Measurements from ENCODE around the gene BCAM. TPM values are rescaled to one million over a fixed set of nuclear protein-coding genes. Genes with fewer than 3 reads are reported as not detected.

BCAM gene
- total RNA-seq, 1 experiment from 2014 or later = 73.0 TPM

DNA sequence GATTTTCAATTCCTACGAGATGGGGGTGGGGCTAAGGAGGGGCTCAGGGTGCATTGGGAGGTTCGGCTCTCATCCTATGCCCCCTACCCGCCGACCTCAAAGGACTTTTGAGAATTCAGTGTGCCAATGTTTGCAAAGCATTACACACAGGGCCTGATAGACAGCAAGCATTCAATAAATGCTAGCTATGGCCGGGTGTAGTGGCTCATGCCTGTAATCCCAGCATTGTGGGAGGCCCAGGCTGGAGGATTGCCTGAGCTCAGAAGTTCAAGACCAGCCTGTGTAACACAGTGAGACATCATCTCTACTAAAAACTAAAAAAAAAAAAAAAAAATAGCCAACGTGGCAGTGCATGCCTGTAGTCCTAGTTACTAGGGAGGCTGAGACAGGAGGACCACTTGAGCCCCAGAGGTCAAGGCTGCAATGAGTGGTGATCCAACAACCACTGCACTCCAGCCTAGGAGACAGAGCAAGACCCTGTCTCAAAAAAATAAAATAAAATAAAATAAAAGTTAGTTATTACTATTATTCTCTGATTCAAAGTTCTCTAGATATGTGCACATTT is 33.1 kb upstream of the BCAM start:
- H2AFZ ChIP-seq (ENCODE audit: low read length) = no peak overlapping the region
- no peak overlapping the region for H2BK15ac ChIP-seq (ENCODE audit: low read depth, low read length)
- H2AK5ac ChIP-seq (ENCODE audit: insufficient read length, low read length) = no peak overlapping the region
- no peak overlapping the region for H4K8ac ChIP-seq (replicated peaks; ENCODE audit: insufficient read length, low read depth, low read length)
- H3K79me1 ChIP-seq (ENCODE audit: insufficient read depth, low read depth, low read length, poor library complexity, severe bottlenecking) = no peaks in the 10 kb centered on the region
- no peak overlapping the region for H3K14ac ChIP-seq (ENCODE audit: insufficient read depth, low read length)
- H3K27me3 ChIP-seq (ENCODE audit: insufficient read depth, low read length) = peaks cover 3% of the 10 kb centered on the region; the same call in 1 of the 2 replicates
- peak overlapping the region; percentile 33 for H2BK20ac ChIP-seq (ENCODE audit: low read depth, low read length, poor library complexity, severe bottlenecking)
- WGBS (ENCODE audit: extremely low coverage, insufficient read length, low lambda C conversion rate) = no CpG with 5 or more reads among the region's 6 CpGs
- no peak overlapping the region for H4K91ac ChIP-seq (ENCODE audit: insufficient read length, low read depth, low read length)
- no peak overlapping the region for H3K4ac ChIP-seq (ENCODE audit: low read depth, low read length)
- no peak overlapping the region for H3K27ac ChIP-seq (ENCODE audit: insufficient read length, low read depth, low read length)
- H3K4me1 ChIP-seq (ENCODE audit: insufficient read depth, low read length) = no peaks in the 10 kb centered on the region; the same call in 1 of the 2 replicates
- no peak overlapping the region for H2BK12ac ChIP-seq (ENCODE audit: insufficient read length, low read depth, low read length)
- H4K5ac ChIP-seq (ENCODE audit: insufficient read length, low read depth, low read length) = no peak overlapping the region
- no peak overlapping the region for H3K23ac ChIP-seq (ENCODE audit: insufficient read length, low read depth, low read length)
- H3K27me3 Mint-ChIP-seq (ENCODE audit: low read depth) = peaks cover 13% of the 10 kb centered on the region
- peaks cover 4% of the 10 kb centered on the region for H3K23me2 ChIP-seq (ENCODE audit: insufficient read length, low read depth, low read length, poor library complexity, severe bottlenecking)
- H3K36me3 Mint-ChIP-seq (ENCODE audit: insufficient read depth in 1 of 3, low read depth in 3 of 3) = no peaks in the 10 kb centered on the region
- no peak overlapping the region for H3K18ac ChIP-seq (ENCODE audit: insufficient read length, low read depth, low read length)
- no peak overlapping the region for H2BK120ac ChIP-seq (ENCODE audit: low read depth, low read length, poor library complexity, severe bottlenecking)
- H3K9ac ChIP-seq (ENCODE audit: extremely low read depth, insufficient read length, low read length) = no peak overlapping the region
- no peak for TF ChIP-seq CTCF (conservative IDR thresholded peaks at IDR 0.05)
- peaks cover 6 to 10% of the 10 kb centered on the region in 2 experiments for H3K4me1 Mint-ChIP-seq
- H2BK5ac ChIP-seq (ENCODE audit: insufficient read length, low read length) = no peak overlapping the region
- no peak overlapping the region for H3K27ac Mint-ChIP-seq
- H3K4me2 ChIP-seq (ENCODE audit: insufficient read depth, insufficient read length, low read length) = no peak overlapping the region
- H3K56ac ChIP-seq (ENCODE audit: insufficient read length, low read depth, low read length) = no peak overlapping the region
- H3K4me3 Mint-ChIP-seq = no peak overlapping the region
- no peak for DNase-seq
- H3K9me3 Mint-ChIP-seq = no peaks in the 10 kb centered on the region; a peak in 2 of 5 replicates
- H3T11ph ChIP-seq (ENCODE audit: low read length) = no peak overlapping the region
- H3K9me3 ChIP-seq (ENCODE audit: control insufficient read depth, low read depth, low read length) = no peaks in the 10 kb centered on the region
- peaks cover 2% of the 10 kb centered on the region for H4K20me1 ChIP-seq (ENCODE audit: control insufficient read depth, insufficient read depth, insufficient read length)
- no peaks in the 10 kb centered on the region for H3K79me2 ChIP-seq (ENCODE audit: insufficient read depth, low read length)

Data from H9 (cell line).